HG03442 (cell line): ENCODE measurements around the gene TRIM15.
"Not testable (repeated sequence)": the region's sequence is repeated elsewhere in the genome, so short reads cannot be mapped to it uniquely, and the experiment has no call there.

Experiments
- ATAC-seq: cut with Tn5 transposase; IDR thresholded peaks from one replicate; pipeline ENCODE4 v1.9.1; 2021; ENCODE audit warnings: mild to moderate bottlenecking, moderate library complexity; ENCODE audit not compliant: unreplicated experiment

TRIM15 gene

GRCh38 chr6:30163090-30163917 is at the start of gene TRIM15:
TRIM15 (plus strand) TSS chr6:30163546; CDS start chr6:30163685, 139 bp downstream.
- no peak for ATAC-seq

- ATAC-seq, result no peak
These were observed 49.5 kb upstream of the TRIM15 start for GRCh38 chr6:30113841-30114240.

DNA sequence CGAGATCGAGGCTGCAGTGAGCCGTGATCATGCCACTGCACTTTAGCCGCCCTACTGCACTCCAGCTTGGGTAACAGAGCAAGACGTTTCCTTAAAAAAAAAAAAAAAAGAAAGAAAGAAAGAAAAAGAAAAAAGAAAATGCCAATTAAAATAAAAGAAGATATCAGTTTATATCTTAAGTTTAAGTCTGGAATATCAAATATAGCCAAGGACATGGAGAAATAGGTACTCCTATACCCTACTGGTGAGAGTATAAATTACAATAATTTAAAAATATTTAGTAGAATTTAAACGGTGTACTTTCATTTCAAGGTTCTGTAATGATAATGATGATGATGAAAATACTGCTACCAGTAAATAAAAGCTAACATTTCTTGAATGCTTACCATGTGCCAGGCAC is 46.6 kb upstream of the TRIM15 start:
- no peak for ATAC-seq

DNA sequence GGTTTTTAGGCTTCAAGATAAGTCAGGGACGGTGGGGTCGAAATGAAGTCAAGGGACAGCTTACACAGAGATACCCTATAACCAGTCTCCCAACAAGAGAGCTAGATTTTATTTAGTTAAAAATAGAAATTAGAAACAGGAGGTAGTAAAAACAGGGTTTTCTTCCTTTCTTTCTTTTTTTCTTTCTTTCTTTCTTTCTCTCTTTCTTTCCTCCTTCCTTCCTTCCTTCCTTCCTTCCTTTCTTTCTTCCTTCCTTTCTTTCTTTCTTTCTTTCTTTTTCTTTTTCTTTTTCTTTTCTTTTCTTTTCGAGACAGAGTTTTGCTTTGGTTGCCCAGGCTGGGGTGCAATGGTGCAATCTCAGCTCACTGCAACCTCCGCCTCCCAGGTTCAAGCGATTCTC is 44.7 kb upstream of the TRIM15 start:
- not testable (repeated sequence) for ATAC-seq

GRCh38 chr6:30121446-30122366 is 41.6 kb upstream of the TRIM15 start:
- no peak for ATAC-seq

DNA sequence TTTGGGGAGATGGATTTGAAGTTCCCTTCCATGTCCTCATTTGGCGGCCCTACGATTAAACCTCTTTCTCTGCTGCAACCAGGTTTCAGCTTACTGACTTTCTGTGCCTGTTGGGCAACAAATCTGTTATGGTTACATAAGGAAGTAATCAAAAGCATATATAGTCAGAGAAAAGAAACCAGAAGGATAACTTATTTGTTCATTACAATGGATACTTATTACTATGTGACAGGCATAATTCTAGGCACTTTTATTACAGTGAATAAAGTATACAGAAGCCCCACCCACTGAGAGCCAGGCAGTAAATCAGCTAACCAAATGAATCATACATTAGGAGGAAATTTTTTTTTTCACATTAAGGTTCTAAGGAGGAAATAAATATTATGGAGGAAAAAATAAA is 40.8 kb upstream of the TRIM15 start:
- ATAC-seq, result no peak

- no peak for ATAC-seq
These were observed 35.9 kb upstream of the TRIM15 start for GRCh38 chr6:30127238-30128093.

DNA sequence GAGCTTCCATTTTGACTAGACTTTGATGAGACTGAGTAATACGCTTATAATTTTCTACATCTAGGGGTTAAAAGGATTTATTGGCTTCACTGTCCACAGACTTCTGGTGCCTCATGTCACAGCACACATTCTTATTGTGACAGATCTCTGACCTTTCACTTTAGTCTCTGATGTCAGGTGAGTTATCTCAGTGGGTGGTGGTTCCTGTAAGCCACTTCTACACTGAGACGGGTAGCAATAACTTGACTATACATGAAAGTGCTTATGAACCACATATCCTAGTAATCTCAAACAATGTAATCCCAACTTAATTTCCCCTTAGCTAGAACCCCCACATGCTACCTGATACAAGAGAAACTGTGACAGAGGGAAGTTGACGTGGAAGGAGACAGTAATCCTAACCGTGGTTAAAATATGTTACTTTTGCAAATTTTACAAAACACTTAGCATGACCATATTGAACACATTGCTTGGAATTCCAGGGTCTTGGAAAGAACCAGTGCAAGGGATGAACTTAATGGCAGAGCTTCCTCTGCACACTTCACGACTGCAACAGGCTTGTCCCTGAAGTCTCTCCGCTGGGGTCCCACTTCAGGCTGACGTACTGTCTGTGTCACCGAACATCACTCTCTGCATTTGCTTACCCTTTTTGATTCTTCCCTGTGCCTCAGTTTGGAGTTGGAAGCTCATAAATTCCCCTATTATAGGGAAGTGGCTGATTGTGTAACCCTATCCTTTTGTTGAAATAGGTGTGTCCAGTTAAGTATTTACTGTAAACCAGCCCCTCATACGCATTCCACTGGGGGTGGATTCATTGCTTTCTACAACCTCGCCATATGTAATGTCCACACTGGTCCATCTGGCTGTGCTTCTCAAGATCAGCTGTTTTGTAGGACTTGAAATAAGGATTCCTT is 33.8 kb upstream of the TRIM15 start:
- ATAC-seq, result no peak

- ATAC-seq, result no peak
These were observed 33.1 kb upstream of the TRIM15 start for GRCh38 chr6:30130179-30130679.

- ATAC-seq, result no peak
These were observed 32.2 kb upstream of the TRIM15 start for GRCh38 chr6:30130887-30131862.

DNA sequence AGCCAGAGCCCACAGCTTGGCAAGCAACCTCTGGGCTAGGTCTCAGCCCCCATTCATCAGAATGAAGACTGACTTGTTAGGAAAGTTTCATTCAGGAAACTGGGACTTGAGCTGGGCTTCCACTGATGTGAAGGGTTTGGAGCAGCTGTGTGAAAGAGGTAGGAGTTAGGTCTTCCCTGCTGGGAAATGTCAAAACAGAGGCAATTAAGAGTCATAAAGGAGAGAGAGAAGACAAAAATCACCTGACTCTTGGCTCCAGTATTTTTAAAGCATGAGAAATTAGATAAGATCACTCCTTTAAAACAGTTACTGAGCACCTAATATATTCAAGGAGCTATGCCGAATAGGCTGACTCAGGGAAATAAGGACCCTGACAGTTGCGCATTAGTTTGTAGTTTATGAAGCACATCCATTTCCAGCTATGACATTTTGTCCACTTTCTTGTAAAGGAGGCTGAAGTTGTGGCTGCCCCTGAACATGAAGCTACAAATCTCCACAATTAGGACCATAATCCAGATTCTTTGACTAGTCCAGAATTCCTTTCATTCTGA is 31.3 kb upstream of the TRIM15 start:
- ATAC-seq, result no peak

- no peak for ATAC-seq
These were observed 28.2 kb upstream of the TRIM15 start for GRCh38 chr6:30135147-30135546.

- ATAC-seq, result no peak
These were observed 27.6 kb upstream of the TRIM15 start, which contains the start of gene TRIM40 for GRCh38 chr6:30135757-30136156. TRIM40 (plus strand) TSS chr6:30136140; CDS start chr6:30137037, 897 bp downstream.

GRCh38 chr6:30136570-30137286 is 26.6 kb upstream of the TRIM15 start:
- no peak for ATAC-seq

- ATAC-seq, result not testable (repeated sequence)
These were observed 23.1 kb upstream of the TRIM15 start for GRCh38 chr6:30140240-30140639.

DNA sequence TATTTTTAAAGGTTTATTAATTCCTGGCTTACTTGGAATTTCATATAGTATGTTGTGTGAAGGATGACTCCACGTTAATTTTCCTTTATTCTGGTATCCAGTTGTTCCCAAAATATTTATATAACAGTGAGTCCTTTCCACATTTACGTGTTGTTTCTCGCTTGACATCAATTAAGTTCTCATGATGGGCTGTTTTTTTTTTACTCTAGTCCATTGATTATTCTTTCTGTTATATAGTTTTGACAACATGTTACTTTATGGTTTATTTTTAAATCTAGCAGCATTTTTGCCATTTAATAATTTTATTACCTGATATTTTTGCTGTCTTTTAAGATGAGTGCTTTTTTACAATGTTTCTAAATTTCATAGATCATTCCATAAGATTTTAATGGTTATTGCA is 20.7 kb upstream of the TRIM15 start:
- ATAC-seq, result no peak

DNA sequence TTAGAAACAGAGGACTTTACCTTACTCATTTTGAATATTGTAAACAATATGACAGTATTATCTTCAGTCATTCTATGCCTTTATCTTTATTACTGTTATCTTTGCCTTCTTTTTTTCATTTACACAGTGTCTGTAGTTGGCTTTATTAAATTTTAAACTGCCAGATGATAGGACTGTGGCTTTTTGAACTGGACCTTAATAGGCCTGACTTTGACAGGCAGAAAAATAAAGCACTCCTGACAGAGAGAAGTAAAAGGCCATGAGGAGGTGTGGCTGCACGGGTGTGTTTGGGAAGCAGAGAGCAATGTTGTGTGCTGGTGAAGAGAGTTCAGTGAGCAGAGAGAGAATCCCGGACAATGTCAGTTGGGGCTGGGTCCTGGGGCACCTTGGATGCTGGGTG is 19.6 kb upstream of the TRIM15 start:
- ATAC-seq, result no peak
